ENCODE data around the gene TSSK6. TPM values are rescaled to one million over a fixed set of nuclear protein-coding genes. Genes with fewer than 3 reads are reported as not detected.

The TSSK6 gene
- total and polyA plus RNA-seq, 4 donors = 0.21 to 2.3 (median 1.1) TPM

DNA sequence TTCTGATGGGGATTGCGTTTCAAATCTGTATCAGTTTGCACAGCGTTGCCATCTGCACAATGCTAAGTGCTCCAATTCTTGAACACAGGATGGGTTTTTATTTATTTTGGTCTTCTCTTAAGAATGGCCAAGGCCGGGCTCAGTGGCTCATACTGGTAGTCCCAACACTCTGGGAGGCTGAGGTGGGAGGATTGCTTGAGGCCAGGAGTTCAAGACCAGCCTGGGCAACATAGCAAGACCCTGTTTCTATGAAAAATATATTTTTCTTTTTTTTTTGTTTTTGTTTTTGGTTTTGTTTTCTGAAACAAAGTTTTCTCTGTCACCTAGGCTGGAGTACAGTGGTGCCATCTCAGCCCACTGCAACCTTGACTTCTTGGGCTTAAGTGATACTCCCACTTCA, 7.8 kb upstream of the TSSK6 start (continued):
- no peak for TF ChIP-seq FOXA1 (IDR thresholded peaks at IDR 0.05)
- TF ChIP-seq, protein P1, sequence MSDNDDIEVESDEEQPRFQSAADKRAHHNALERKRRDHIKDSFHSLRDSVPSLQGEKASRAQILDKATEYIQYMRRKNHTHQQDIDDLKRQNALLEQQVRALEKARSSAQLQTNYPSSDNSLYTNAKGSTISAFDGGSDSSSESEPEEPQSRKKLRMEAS (IDR thresholded peaks at IDR 0.05) = no peak

DNA sequence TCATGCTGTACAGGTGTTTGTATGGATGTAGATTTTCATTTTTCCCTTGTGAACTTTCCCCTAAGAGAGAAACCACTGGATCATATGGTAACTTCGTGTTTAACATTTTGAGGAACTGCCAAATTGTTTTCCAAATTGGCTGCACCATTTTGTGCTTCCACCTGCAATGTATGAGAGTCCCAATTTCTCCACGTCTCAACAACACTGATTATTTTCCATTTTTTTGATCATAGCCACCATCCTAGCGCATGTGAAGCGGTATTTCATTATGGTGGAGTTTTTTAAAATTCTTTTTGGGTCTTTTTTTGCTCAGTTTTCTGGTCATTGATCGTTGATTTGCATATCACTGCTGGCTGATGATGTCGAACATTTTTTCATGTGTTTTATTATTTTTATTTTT, 5.6 kb upstream of the TSSK6 start:
- H3K9ac ChIP-seq (ENCODE audit: low read depth in 1 of 2, low read length in 2 of 2) = no peak overlapping the region
- WGBS = 90% methylated on average over 6 of the region's 6 CpGs
- no peaks in the 10 kb centered on the region for H3K9me3 ChIP-seq (ENCODE audit: control insufficient read depth in 4 of 4, low read length in 3 of 4)
- no peak overlapping the region for H3K27ac ChIP-seq (ENCODE audit: low read depth in 1 of 2, low read length in 2 of 2)
- peaks cover 1 to 11% (median 5%) of the 10 kb centered on the region in 4 donors for H3K4me1 ChIP-seq (ENCODE audit: control insufficient read depth in 4 of 4, insufficient read depth in 4 of 4, low read length in 3 of 4)
- no peaks in the 10 kb centered on the region for H3K27me3 ChIP-seq (ENCODE audit: control insufficient read depth in 4 of 4, insufficient read depth in 4 of 4, low read length in 3 of 4)
- H3K4me3 ChIP-seq (ENCODE audit: low read depth in 1 of 3, low read length in 3 of 3) = no peak overlapping the region
- H3K36me3 ChIP-seq (ENCODE audit: control insufficient read depth in 4 of 4, insufficient read depth in 3 of 4, low read depth in 1 of 4, low read length in 3 of 4) = peaks cover 0 to 4% (median under 1%) of the 10 kb centered on the region in 4 donors
- no peak for DNase-seq (ENCODE audit: low spot score)
- TF ChIP-seq HNF4G (IDR thresholded peaks at IDR 0.05) (no peak), EGR1 (IDR thresholded peaks at IDR 0.05; ENCODE audit: low read depth in 2 of 2) (no peak), GABPA (IDR thresholded peaks at IDR 0.05 in 1 of 2, conservative IDR thresholded peaks at IDR 0.05 in 1 of 2) (no peak), NR2F2 (IDR thresholded peaks at IDR 0.05) (no peak), TAF1 (conservative IDR thresholded peaks at IDR 0.05) (no peak), RXRA (IDR thresholded peaks at IDR 0.05) (no peak)
- TF ChIP-seq, protein P2, sequence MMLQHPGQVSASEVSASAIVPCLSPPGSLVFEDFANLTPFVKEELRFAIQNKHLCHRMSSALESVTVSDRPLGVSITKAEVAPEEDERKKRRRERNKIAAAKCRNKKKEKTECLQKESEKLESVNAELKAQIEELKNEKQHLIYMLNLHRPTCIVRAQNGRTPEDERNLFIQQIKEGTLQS (IDR thresholded peaks at IDR 0.05) = no peak
- TF ChIP-seq, protein P3, sequence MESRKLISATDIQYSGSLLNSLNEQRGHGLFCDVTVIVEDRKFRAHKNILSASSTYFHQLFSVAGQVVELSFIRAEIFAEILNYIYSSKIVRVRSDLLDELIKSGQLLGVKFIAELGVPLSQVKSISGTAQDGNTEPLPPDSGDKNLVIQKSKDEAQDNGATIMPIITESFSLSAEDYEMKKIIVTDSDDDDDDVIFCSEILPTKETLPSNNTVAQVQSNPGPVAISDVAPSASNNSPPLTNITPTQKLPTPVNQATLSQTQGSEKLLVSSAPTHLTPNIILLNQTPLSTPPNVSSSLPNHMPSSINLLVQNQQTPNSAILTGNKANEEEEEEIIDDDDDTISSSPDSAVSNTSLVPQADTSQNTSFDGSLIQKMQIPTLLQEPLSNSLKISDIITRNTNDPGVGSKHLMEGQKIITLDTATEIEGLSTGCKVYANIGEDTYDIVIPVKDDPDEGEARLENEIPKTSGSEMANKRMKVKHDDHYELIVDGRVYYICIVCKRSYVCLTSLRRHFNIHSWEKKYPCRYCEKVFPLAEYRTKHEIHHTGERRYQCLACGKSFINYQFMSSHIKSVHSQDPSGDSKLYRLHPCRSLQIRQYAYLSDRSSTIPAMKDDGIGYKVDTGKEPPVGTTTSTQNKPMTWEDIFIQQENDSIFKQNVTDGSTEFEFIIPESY (IDR thresholded peaks at IDR 0.05) = no peak
- TF ChIP-seq, protein P1 (IDR thresholded peaks at IDR 0.05) = no peak

DNA sequence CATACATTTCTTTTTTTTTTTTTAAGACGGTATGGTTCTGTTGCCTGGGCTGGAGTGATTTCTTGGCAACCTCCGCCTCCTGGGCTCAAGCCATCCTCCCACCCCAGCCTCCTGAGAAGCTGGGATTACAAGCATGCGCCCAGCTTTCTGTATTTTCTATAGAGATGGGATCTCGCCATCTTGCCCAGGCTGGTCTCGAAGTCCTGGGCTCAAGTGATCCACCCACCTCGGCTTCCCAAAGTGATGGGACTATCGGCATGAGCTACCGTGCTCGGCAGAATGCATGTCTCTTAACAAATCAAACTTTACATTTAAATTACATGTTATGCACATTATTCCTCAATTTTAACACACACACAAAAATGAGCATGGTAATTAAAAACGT, 1.9 kb upstream of the TSSK6 start:
- no peak overlapping the region for H3K4me3 ChIP-seq (ENCODE audit: low read depth in 1 of 3, low read length in 3 of 3)
- no peaks in the 10 kb centered on the region for H3K27me3 ChIP-seq (ENCODE audit: control insufficient read depth in 4 of 4, insufficient read depth in 4 of 4, low read length in 3 of 4)
- peaks cover 0 to 4% (median 0%) of the 10 kb centered on the region in 4 donors for H3K36me3 ChIP-seq (ENCODE audit: control insufficient read depth in 4 of 4, insufficient read depth in 3 of 4, low read depth in 1 of 4, low read length in 3 of 4)
- TF ChIP-seq RXRA (IDR thresholded peaks at IDR 0.05) (no peak), YY1 (IDR thresholded peaks at IDR 0.05) (no peak), FOXA1 (IDR thresholded peaks at IDR 0.05) (no peak), HNF4G (IDR thresholded peaks at IDR 0.05) (no peak), FOXA2 (IDR thresholded peaks at IDR 0.05) (no peak), TAF1 (conservative IDR thresholded peaks at IDR 0.05) (no peak), SP1 (IDR thresholded peaks at IDR 0.05) (no peak), HNF4A (conservative IDR thresholded peaks at IDR 0.05) (no peak), JUND (IDR thresholded peaks at IDR 0.05) (no peak), NR2F2 (IDR thresholded peaks at IDR 0.05) (no peak), GABPA (IDR thresholded peaks at IDR 0.05 in 1 of 2, conservative IDR thresholded peaks at IDR 0.05 in 1 of 2) (no peak)
- TF ChIP-seq, protein P3 (IDR thresholded peaks at IDR 0.05) = no peak
- TF ChIP-seq, protein P4, sequence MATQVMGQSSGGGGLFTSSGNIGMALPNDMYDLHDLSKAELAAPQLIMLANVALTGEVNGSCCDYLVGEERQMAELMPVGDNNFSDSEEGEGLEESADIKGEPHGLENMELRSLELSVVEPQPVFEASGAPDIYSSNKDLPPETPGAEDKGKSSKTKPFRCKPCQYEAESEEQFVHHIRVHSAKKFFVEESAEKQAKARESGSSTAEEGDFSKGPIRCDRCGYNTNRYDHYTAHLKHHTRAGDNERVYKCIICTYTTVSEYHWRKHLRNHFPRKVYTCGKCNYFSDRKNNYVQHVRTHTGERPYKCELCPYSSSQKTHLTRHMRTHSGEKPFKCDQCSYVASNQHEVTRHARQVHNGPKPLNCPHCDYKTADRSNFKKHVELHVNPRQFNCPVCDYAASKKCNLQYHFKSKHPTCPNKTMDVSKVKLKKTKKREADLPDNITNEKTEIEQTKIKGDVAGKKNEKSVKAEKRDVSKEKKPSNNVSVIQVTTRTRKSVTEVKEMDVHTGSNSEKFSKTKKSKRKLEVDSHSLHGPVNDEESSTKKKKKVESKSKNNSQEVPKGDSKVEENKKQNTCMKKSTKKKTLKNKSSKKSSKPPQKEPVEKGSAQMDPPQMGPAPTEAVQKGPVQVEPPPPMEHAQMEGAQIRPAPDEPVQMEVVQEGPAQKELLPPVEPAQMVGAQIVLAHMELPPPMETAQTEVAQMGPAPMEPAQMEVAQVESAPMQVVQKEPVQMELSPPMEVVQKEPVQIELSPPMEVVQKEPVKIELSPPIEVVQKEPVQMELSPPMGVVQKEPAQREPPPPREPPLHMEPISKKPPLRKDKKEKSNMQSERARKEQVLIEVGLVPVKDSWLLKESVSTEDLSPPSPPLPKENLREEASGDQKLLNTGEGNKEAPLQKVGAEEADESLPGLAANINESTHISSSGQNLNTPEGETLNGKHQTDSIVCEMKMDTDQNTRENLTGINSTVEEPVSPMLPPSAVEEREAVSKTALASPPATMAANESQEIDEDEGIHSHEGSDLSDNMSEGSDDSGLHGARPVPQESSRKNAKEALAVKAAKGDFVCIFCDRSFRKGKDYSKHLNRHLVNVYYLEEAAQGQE (IDR thresholded peaks at IDR 0.05) = no peak
- TF ChIP-seq, protein P5, sequence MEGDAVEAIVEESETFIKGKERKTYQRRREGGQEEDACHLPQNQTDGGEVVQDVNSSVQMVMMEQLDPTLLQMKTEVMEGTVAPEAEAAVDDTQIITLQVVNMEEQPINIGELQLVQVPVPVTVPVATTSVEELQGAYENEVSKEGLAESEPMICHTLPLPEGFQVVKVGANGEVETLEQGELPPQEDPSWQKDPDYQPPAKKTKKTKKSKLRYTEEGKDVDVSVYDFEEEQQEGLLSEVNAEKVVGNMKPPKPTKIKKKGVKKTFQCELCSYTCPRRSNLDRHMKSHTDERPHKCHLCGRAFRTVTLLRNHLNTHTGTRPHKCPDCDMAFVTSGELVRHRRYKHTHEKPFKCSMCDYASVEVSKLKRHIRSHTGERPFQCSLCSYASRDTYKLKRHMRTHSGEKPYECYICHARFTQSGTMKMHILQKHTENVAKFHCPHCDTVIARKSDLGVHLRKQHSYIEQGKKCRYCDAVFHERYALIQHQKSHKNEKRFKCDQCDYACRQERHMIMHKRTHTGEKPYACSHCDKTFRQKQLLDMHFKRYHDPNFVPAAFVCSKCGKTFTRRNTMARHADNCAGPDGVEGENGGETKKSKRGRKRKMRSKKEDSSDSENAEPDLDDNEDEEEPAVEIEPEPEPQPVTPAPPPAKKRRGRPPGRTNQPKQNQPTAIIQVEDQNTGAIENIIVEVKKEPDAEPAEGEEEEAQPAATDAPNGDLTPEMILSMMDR (IDR thresholded peaks at IDR 0.05; ENCODE audit: low read depth, low read length, missing input control) = no peak
- TF ChIP-seq, protein P1 (IDR thresholded peaks at IDR 0.05) = no peak
- no peaks in the 10 kb centered on the region for H3K9me3 ChIP-seq (ENCODE audit: control insufficient read depth in 4 of 4, low read length in 3 of 4)
- no peak overlapping the region for H3K27ac ChIP-seq (ENCODE audit: low read depth in 1 of 2, low read length in 2 of 2)
- peaks cover 6 to 17% (median 11%) of the 10 kb centered on the region in 4 donors for H3K4me1 ChIP-seq (ENCODE audit: control insufficient read depth in 4 of 4, insufficient read depth in 4 of 4, low read length in 3 of 4)
- WGBS = 96% methylated on average over 10 of the region's 10 CpGs
- DNase-seq (ENCODE audit: low spot score) = no peak
- H3K9ac ChIP-seq (ENCODE audit: low read depth in 1 of 2, low read length in 2 of 2) = no peak overlapping the region

Measured in liver (tissue), 9 donors.